ENCODE data around the gene SYT14. TPM values are rescaled to one million over a fixed set of nuclear protein-coding genes. Genes with fewer than 3 reads are reported as not detected.
"Not testable (repeated sequence)": the region's sequence is repeated elsewhere in the genome, so short reads cannot be mapped to it uniquely, and the experiment has no call there.

Gene SYT14
- total RNA-seq, 1 experiment from 2014 or later = 3.1 TPM

- DNase-seq (ENCODE audit: low spot score) = no peak
Measured at GRCh38 chr1:210024996-210025395, 87.0 kb downstream of the SYT14 start.

DNA sequence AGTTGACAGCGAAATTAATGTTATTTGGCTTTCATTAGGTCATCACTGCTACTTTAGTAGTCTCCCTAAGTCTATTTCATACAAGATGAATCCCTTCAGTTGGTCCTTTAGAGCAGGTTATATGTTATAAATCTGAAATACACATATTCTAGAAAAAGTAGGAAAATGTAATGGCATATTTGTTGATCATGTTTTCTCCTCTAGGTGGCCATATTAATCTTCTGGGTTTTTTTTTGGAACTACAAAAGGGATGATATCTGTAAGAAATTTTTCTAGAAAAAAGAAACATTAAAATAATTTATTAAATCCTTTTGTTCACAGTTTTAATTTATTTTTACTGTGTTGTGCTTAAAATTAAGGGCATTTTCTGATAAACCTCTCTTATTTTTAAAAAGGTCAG, 87.9 kb downstream of the SYT14 start:
- no peak for DNase-seq (ENCODE audit: low spot score)

DNA sequence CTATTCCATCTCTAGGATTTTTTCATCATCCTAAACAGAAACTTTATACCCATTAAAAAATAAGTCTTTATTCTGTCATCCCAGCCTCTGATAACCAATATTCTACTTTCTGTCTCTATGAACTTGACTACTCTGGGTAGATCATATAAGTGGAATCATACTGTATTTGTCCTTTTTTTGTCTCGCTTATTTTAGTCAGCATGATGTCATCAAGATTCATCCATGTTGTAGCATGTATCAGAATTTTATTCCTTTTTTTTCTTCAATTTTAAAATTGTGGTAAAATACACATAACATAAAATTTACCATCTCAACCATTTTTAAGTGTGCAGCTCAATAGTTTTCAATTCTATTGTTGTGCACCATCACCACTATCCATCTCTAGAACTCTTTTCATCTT, 90.0 kb downstream of the SYT14 start:
- DNase-seq (ENCODE audit: low spot score) = no peak

GRCh38 chr1:210031473-210031872, 93.5 kb downstream of the SYT14 start:
- DNase-seq (ENCODE audit: low spot score) = no peak

DNA sequence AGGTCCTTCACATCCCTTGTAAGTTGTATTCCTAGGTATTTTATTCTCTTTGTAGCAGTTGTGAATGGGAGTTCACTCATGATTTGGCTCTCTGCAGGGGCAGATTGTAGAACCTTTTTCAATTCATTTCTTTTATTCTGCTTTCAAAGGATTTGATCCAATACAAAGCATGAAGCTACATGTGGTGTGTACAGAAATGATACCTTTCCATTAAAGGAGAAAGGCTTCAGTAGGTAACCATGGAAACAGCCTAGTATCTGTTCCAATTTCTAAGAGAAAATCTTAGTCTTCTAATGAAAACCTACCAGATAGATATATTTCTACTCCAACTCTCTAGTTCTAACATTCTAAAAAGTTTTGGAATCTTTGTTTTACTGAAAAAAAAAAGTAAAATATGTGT, 105.0 kb downstream of the SYT14 start:
- no peak for DNase-seq (ENCODE audit: low spot score)

DNA sequence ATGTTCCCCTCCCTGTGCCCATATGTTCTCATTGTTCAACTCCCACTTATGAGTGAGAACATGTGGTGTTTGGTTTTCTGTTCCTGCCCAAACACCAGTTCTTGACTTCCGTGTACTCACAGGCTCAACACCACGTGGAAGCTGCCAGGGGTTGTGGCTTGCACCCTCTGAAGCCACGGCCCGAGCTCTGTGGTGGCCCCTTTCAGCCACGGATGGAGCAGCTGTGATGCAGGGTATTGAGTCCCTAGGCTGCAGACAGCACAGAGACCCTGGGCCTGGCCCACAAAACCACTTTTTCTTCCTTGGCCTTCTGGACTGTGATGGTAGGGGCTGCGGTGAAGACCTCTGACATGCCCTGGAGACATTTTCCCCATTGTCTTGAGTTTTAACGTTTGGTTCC, 111.6 kb downstream of the SYT14 start:
- DNase-seq (ENCODE audit: low spot score) = no peak

- DNase-seq (ENCODE audit: low spot score) = not testable (repeated sequence)
Measured at GRCh38 chr1:210050491-210050890, 112.5 kb downstream of the SYT14 start.

GRCh38 chr1:210053126-210053525, 115.1 kb downstream of the SYT14 start:
- DNase-seq (ENCODE audit: low spot score) = no peak

DNA sequence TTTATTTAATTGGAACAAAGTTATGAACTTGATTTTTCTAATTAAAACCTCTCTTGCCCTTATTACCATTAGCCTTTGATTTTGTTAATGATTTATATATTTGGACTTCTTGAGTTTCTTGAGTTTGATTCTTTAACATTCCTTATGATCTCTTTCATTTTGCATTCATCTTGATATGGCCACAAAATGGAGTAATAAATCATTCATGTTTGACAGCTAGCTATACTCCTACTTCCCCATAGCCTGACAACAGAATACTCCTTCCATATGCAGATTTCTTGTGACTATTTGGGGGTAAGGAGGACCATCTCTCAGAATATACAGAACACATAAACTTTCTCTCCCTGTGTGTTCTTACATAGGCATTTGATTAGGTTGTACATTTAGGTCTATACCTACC, 119.6 kb downstream of the SYT14 start:
- no peak for DNase-seq (ENCODE audit: low spot score)

GRCh38 chr1:210061992-210062391, 124.0 kb downstream of the SYT14 start:
- DNase-seq (ENCODE audit: low spot score) = no peak

DNA sequence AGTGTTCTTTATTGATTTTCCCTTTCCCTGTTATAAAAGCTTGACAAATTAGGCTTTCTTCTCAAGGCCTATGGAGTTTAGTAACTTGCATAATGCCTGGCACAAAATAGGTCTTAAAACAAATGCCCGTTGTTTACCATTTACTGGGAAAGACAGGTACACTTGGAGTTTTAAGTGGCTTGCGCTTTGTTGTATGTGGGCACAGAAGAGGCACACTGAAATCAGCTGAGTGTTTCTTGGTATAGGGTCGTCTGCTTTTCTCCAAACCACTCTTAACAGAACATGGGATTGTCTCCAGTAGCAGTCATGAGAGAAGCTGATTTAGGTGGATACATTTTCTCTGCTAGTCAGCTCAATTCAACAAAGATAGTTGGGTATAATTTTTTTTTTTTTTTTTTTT, 132.5 kb downstream of the SYT14 start:
- DNase-seq (ENCODE audit: low spot score) = no peak

DNA sequence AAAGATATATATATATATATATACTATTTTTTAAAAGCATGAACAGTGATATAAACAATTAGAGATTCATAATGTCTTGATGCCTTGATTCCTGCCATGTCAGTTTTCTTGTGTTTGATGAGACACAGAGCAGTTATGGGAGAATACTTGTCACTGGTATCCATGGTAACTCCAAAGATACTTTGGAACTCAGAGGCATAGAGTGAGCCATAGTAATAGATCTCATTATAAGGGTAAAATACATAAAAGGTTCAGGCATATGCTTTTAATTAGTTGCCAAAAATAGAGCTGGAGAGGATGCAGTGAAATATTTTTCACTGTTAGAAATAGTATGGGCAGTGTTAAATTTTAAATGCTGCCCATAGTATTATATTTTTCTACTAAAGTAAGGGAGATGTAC, 134.1 kb downstream of the SYT14 start:
- no peak for DNase-seq (ENCODE audit: low spot score)

- DNase-seq (ENCODE audit: low spot score) = no peak
Measured at GRCh38 chr1:210072896-210073504, 135.0 kb downstream of the SYT14 start.

DNA sequence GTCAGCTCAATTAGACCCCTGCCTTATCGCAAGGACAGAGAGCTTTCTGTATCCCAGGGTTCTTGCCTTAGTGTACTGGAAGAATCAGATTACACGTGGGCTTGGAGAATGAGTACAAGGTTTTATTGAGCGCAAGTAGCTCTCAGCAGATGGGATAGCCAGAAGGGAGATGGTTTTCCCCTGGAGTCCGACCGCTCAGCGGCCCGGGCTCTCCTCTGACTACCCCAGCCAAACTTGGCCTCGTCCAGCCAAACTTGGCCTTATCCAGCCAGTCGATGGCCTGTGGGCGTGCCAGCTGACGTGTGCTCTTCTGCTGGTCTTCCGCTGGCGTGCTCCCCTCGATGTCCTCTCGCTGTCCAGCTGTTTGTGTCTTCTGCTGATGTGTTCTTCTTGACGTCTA, 136.9 kb downstream of the SYT14 start:
- DNase-seq (ENCODE audit: low spot score) = no peak

GRCh38 chr1:210076620-210077019, 138.6 kb downstream of the SYT14 start:
- no peak for DNase-seq (ENCODE audit: low spot score)

DNA sequence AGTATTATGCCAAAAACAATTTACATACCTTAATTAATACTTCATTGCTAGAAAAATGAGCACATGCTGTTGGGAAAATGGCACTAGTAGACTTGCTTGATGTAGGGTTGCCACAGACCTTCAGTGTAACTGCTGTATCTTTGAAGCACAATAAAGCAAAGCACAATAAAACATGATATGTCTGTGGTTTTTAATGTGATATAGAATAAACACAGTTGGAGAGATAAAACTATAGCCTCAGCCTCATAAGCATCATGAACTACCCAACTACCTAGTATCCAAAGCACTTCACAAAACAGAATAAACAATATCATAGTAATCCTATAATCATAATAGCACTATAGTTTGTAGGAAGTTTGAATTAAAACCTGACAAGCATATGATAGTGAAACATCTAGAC, 143.5 kb downstream of the SYT14 start:
- no peak for DNase-seq (ENCODE audit: low spot score)

GRCh38 chr1:210085359-210085758, 147.3 kb downstream of the SYT14 start:
- no peak for DNase-seq (ENCODE audit: low spot score)

DNA sequence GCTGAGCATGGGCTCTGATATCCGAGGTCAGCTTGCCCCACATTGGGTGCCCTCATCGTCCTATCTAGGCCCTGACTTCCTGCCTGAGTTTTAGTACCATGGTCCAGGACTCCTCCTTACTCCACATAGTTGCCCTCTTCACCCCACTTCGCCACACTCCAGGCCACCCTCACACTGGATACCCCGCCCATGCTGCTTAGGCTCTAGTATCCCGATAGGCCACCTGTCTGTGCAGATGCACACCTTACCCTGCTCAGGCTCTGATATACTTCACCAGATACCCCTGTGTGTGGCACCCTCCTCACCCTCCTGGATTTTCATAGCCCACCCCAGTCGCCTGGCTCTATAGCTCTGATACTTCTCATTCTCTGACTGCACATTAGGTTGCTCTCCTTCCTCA, 149.0 kb downstream of the SYT14 start:
- DNase-seq (ENCODE audit: low spot score) = no peak

- DNase-seq (ENCODE audit: low spot score) = no peak
Measured at GRCh38 chr1:210089855-210090254, 151.8 kb downstream of the SYT14 start.

GRCh38 chr1:210092366-210092765, 154.3 kb downstream of the SYT14 start:
- DNase-seq (ENCODE audit: low spot score) = no peak

GRCh38 chr1:210093461-210093860, 155.4 kb downstream of the SYT14 start:
- no peak for DNase-seq (ENCODE audit: low spot score)

- DNase-seq (ENCODE audit: low spot score) = no peak
Measured at GRCh38 chr1:210098356-210098755, 160.3 kb downstream of the SYT14 start.

GRCh38 chr1:210099921-210100320, 161.9 kb downstream of the SYT14 start:
- DNase-seq (ENCODE audit: low spot score) = no peak

DNA sequence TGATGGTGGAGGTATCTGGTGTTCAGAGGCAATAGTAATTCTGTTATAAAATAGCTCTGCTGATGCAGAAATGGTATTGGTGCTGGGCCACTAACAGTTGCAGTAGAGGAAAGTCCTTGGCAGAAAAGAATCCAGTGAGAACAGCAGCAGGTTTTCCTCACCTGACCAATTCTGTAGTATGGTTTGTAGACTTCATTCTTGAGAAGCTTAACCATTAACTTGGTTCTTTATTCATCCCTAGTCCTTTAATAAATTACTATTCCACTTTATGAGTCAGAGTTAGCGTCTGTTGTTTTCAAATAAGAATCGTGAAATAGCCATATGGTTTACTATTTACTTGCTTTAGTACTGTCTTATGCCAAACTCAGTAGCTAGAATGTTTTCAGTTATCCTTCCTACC, 166.1 kb downstream of the SYT14 start:
- DNase-seq (ENCODE audit: low spot score) = no peak

Data from H4 (cell line).